ENCODE results near the gene ZNF446. TPM values are rescaled to one million over a fixed set of nuclear protein-coding genes. Genes with fewer than 3 reads are reported as not detected.

Gene ZNF446
- polyA plus RNA-seq, 3 donors = 2.0 to 6.2 (median 2.2) TPM

DNA sequence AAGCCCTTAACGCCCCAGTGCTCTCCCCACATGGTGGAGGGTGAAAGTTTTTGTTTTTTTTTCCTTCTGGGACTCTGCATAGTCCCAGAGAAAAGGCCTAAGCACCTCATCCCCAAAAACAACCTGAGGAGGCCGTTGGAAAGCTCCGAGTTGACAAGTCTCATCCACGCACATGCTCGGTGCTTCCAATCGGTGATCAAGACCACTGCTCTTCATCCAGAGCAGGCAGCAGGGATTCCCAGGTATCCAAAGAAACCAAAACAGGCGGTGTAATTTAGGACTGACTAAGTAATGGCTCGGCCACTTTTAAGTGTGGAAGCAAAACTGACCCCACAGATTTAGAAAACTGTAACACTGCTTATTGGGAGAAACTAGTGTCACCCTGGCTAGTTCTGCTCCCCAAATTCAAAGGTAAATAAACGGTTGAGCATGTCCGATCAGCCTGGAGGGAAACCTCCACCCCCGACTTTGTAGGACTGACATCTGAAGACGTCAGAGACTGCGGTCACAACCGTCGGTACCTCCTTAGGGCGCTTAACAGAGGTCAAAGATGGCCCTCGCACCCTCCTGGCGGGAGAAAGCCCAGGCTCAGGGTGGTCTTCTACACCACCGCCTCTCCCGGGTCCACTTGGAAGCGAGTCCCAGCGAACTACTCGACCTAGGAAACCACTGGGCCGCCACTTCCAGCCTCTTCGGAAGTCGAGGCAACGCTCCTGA lies 997 bp upstream of the ZNF446 start:
- H2AFZ ChIP-seq (ENCODE audit: insufficient read depth, low read depth, low read length, poor library complexity, severe bottlenecking) = peak overlapping the region; percentile 92
- H3K36me3 ChIP-seq (replicated peaks in 1 of 2; ENCODE audit: control insufficient read depth in 1 of 2, insufficient read depth in 2 of 2, low read length in 2 of 2) = peaks cover 23 to 25% of the 10 kb centered on the region in 2 donors
- 20% methylated on average over 23 of the region's 27 CpGs for WGBS (ENCODE audit: insufficient coverage)
- peaks cover 14 to 21% of the 10 kb centered on the region in 2 donors for H3K4me1 ChIP-seq (ENCODE audit: control insufficient read depth in 1 of 2, insufficient read depth in 2 of 2, low read length in 2 of 2)
- peak overlapping the region; percentile 70 for H3K9ac ChIP-seq (ENCODE audit: insufficient read depth, low read length, poor library complexity, severe bottlenecking)
- peak overlapping the region; percentile 54 to 81 (median 68) for H3K4me3 ChIP-seq (replicated peaks in 1 of 3; ENCODE audit: low read depth in 2 of 3, low read length in 3 of 3)
- peak overlapping the region; percentile 88 for H3K4me2 ChIP-seq (replicated peaks; ENCODE audit: extremely low read depth, low read length, poor library complexity, severe bottlenecking)
- Mint-ChIP-seq H3K4me3 (peak overlapping the region; percentile 86 to 95), H3K4me1 (peaks cover 17% of the 10 kb centered on the region), H3K27ac (peak overlapping the region; percentile 94 to 99 (median 98)), H3K9me3 (peaks cover 0 to under 1% (median 0%) of the 10 kb centered on the region in 7 donors), H3K36me3 (peaks cover 32% of the 10 kb centered on the region in 2 donors), H3K27me3 (ENCODE audit: low read depth in 3 of 3) (peaks cover 2 to 6% (median 2%) of the 10 kb centered on the region in 3 donors)
- H3K27me3 ChIP-seq (ENCODE audit: control insufficient read depth in 2 of 2, insufficient read depth in 2 of 2, low read length in 2 of 2) = no peaks in the 10 kb centered on the region
- no peaks in the 10 kb centered on the region for H3K9me3 ChIP-seq (replicated peaks in 1 of 2; ENCODE audit: control insufficient read depth in 1 of 2, insufficient read depth in 1 of 2, low read length in 2 of 2)
- H3K79me2 ChIP-seq (ENCODE audit: insufficient read depth, low read length) = no peaks in the 10 kb centered on the region
- H3K27ac ChIP-seq (ENCODE audit: low read depth in 1 of 2, low read length in 2 of 2) = peak overlapping the region; percentile 80 to 89
- H4K20me1 ChIP-seq (ENCODE audit: insufficient read depth, low read length) = no peaks in the 10 kb centered on the region
- DNase-seq = no peak
- intact Hi-C loops (cut with micrococcal nuclease) = no loop called here
- TF ChIP-seq, protein P1, sequence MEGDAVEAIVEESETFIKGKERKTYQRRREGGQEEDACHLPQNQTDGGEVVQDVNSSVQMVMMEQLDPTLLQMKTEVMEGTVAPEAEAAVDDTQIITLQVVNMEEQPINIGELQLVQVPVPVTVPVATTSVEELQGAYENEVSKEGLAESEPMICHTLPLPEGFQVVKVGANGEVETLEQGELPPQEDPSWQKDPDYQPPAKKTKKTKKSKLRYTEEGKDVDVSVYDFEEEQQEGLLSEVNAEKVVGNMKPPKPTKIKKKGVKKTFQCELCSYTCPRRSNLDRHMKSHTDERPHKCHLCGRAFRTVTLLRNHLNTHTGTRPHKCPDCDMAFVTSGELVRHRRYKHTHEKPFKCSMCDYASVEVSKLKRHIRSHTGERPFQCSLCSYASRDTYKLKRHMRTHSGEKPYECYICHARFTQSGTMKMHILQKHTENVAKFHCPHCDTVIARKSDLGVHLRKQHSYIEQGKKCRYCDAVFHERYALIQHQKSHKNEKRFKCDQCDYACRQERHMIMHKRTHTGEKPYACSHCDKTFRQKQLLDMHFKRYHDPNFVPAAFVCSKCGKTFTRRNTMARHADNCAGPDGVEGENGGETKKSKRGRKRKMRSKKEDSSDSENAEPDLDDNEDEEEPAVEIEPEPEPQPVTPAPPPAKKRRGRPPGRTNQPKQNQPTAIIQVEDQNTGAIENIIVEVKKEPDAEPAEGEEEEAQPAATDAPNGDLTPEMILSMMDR (IDR thresholded peaks at IDR 0.05) = no peak

DNA sequence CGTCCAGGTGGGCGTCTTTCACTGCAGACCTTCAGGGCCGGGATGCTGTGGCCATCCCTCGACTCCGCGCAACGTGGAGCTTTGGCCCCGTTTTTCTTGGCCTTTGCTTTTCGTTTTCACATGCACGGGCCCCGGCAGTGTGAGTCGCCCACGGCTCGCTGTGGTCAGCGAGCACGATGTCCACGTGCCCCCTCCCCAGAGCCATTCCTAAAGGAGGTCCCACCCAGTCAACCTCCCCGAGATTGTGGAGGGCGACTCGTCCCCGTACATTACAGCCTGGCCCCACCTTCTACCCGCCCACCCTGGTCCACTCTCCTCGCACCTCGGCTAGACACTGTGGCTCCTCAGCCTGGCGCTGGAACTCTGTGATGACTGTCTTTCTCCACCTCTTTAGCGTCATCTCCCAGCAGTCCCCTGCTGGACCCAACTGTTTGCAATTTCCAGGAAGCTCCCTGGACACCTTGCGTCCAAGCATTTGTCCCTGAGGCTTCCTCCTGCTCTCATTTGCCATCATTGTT lies 405 bp downstream of the ZNF446 start:
- TF ChIP-seq, protein P1 (IDR thresholded peaks at IDR 0.05) = no peak
- intact Hi-C loops (cut with micrococcal nuclease) = no loop called here

More for the DNA sequence above, 405 bp downstream of the ZNF446 start:
- peaks cover 17% of the 10 kb centered on the region for H3K4me1 Mint-ChIP-seq
- H3K36me3 Mint-ChIP-seq = peaks cover 21 to 27% of the 10 kb centered on the region in 2 donors
- H3K27me3 ChIP-seq (ENCODE audit: control insufficient read depth in 2 of 2, insufficient read depth in 2 of 2, low read length in 2 of 2) = no peaks in the 10 kb centered on the region
- WGBS (ENCODE audit: insufficient coverage) = 5% methylated on average over 27 of the region's 27 CpGs
- H4K20me1 ChIP-seq (ENCODE audit: insufficient read depth, low read length) = no peaks in the 10 kb centered on the region
- H3K27ac ChIP-seq (ENCODE audit: low read depth in 1 of 2, low read length in 2 of 2) = peak overlapping the region; percentile 80 to 89
- peak overlapping the region; percentile 92 for H2AFZ ChIP-seq (ENCODE audit: insufficient read depth, low read depth, low read length, poor library complexity, severe bottlenecking)
- H3K36me3 ChIP-seq (replicated peaks in 1 of 2; ENCODE audit: control insufficient read depth in 1 of 2, insufficient read depth in 2 of 2, low read length in 2 of 2) = peaks cover 17 to 21% of the 10 kb centered on the region in 2 donors
- H3K9ac ChIP-seq (ENCODE audit: insufficient read depth, low read length, poor library complexity, severe bottlenecking) = peak overlapping the region; percentile 70
- no peaks in the 10 kb centered on the region for H3K9me3 Mint-ChIP-seq
- H3K27me3 Mint-ChIP-seq (ENCODE audit: low read depth in 3 of 3) = peaks cover 2 to 6% (median 2%) of the 10 kb centered on the region in 3 donors
- H3K27ac Mint-ChIP-seq = peak overlapping the region; percentile 43 to 99 (median 95)
- no peaks in the 10 kb centered on the region for H3K9me3 ChIP-seq (replicated peaks in 1 of 2; ENCODE audit: control insufficient read depth in 1 of 2, insufficient read depth in 1 of 2, low read length in 2 of 2)
- no peaks in the 10 kb centered on the region for H3K79me2 ChIP-seq (ENCODE audit: insufficient read depth, low read length)
- H3K4me2 ChIP-seq (replicated peaks; ENCODE audit: extremely low read depth, low read length, poor library complexity, severe bottlenecking) = peak overlapping the region; percentile 88
- DNase-seq = no peak
- H3K4me3 Mint-ChIP-seq = peak overlapping the region; percentile 86 to 95
- H3K4me3 ChIP-seq (replicated peaks in 1 of 3; ENCODE audit: low read depth in 2 of 3, low read length in 3 of 3) = peak overlapping the region; percentile 54 to 81 (median 68)
- peaks cover 14 to 21% of the 10 kb centered on the region in 2 donors for H3K4me1 ChIP-seq (ENCODE audit: control insufficient read depth in 1 of 2, insufficient read depth in 2 of 2, low read length in 2 of 2)

Measured in CD14-positive monocyte (primary cell).